ENCODE measurements around the gene CPLANE2.
A peak's percentile ranks its signal among the peaks of the same experiment; 100 is the strongest.
"Not testable (repeated sequence)": the region's sequence is repeated elsewhere in the genome, so short reads cannot be mapped to it uniquely, and the experiment has no call there.

CPLANE2 gene

GRCh38 chr1:16213544-16213943, 23.4 kb downstream of the CPLANE2 start:
- not testable (repeated sequence) for H3K9me3 ChIP-seq (replicated peaks; ENCODE audit: low read length); H3K4me3 ChIP-seq (ENCODE audit: low read length); H3K9ac ChIP-seq (ENCODE audit: low read depth, low read length); H3K4me2 ChIP-seq (ENCODE audit: low read length); H3K36me3 ChIP-seq (ENCODE audit: insufficient read depth, low read length)
- Histone ChIP-seq H3K4me1 (ENCODE audit: control insufficient read depth, insufficient read depth, low read length) (peaks cover 12% of the 10 kb centered on the region), H3K27me3 (ENCODE audit: control insufficient read depth, insufficient read depth, low read length) (peaks cover 14% of the 10 kb centered on the region)

GRCh38 chr1:16213013-16213412, 24.0 kb downstream of the CPLANE2 start:
- Histone ChIP-seq H3K4me2 (ENCODE audit: low read length) (no peak overlapping the region), H3K4me3 (ENCODE audit: low read length) (no peak overlapping the region), H3K27me3 (ENCODE audit: control insufficient read depth, insufficient read depth, low read length) (peaks cover 14% of the 10 kb centered on the region), H3K9me3 (replicated peaks; ENCODE audit: low read length) (no peaks in the 10 kb centered on the region), H3K36me3 (ENCODE audit: insufficient read depth, low read length) (no peaks in the 10 kb centered on the region), H3K9ac (ENCODE audit: low read depth, low read length) (no peak overlapping the region), H3K4me1 (ENCODE audit: control insufficient read depth, insufficient read depth, low read length) (peaks cover 12% of the 10 kb centered on the region)

DNA sequence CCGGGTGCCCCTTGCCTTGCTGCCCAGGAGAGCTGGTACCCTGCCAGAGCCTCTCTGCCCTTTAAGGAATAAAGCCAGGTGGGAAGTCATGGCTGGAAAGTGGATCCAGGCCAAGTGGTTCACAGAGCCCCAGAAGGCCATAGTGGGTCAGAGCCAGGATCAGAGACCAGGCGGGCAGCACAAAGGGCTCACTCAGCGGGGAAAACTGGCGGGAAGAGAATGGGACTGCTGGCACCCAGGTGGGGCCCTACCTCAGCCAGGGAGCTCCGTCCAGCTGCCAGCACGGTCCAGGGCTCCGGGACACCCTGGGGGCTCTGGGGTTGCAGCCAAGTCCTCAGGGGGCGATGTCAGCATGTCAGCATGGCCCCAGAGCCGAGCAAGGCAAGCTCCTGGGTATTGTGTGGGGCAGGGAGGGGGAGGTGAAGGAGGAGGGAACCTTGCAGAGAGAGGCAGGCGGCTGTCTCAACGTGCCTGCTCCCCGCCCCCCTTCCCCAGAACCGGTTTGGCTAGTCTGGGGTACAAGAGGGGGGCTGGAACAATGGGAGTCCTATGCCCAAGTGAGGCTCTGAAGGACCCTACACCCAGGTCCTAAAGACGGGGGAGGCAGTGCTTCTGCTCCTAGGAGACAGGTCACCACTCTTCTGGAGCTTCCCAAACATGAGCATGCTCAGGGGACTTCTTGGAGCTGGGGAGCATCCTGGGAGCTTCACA, 24.6 kb downstream of the CPLANE2 start, which contains the start of gene ARHGEF19:
ARHGEF19 (minus strand) TSS at position 402 of the 711 bp plus-strand sequence. CDS start 3,598 bp downstream, outside the sequence.
- Histone ChIP-seq H3K4me1 (ENCODE audit: control insufficient read depth, insufficient read depth, low read length) (peaks cover 12% of the 10 kb centered on the region), H3K4me2 (ENCODE audit: low read length) (no peak within 1 kb of the TSS), H3K9ac (ENCODE audit: low read depth, low read length) (no peak within 1 kb of the TSS), H3K27me3 (ENCODE audit: control insufficient read depth, insufficient read depth, low read length) (peaks cover 14% of the 10 kb centered on the region), H3K4me3 (ENCODE audit: low read length) (no peak within 1 kb of the TSS), H3K36me3 (ENCODE audit: insufficient read depth, low read length) (no peaks in the 10 kb centered on the region), H3K9me3 (replicated peaks; ENCODE audit: low read length) (no peaks in the 10 kb centered on the region)

GRCh38 chr1:16211824-16212223, 25.2 kb downstream of the CPLANE2 start:
- Histone ChIP-seq H3K9me3 (replicated peaks; ENCODE audit: low read length) (no peaks in the 10 kb centered on the region), H3K36me3 (ENCODE audit: insufficient read depth, low read length) (no peaks in the 10 kb centered on the region), H3K27me3 (ENCODE audit: control insufficient read depth, insufficient read depth, low read length) (peaks cover 14% of the 10 kb centered on the region), H3K4me3 (ENCODE audit: low read length) (no peak overlapping the region), H3K4me2 (ENCODE audit: low read length) (no peak overlapping the region), H3K9ac (ENCODE audit: low read depth, low read length) (no peak overlapping the region), H3K4me1 (ENCODE audit: control insufficient read depth, insufficient read depth, low read length) (peaks cover 13% of the 10 kb centered on the region)

GRCh38 chr1:16210581-16210980, 26.4 kb downstream of the CPLANE2 start:
- H3K4me1 ChIP-seq (ENCODE audit: control insufficient read depth, insufficient read depth, low read length): peaks cover 13% of the 10 kb centered on the region

GRCh38 chr1:16209847-16210407, 27.1 kb downstream of the CPLANE2 start:
- H3K9ac ChIP-seq (ENCODE audit: low read depth, low read length): no peak overlapping the region
- H3K4me3 ChIP-seq (ENCODE audit: low read length): no peak overlapping the region
- H3K9me3 ChIP-seq (replicated peaks; ENCODE audit: low read length): no peaks in the 10 kb centered on the region
- H3K36me3 ChIP-seq (ENCODE audit: insufficient read depth, low read length): no peaks in the 10 kb centered on the region
- H3K4me1 ChIP-seq (ENCODE audit: control insufficient read depth, insufficient read depth, low read length): peaks cover 13% of the 10 kb centered on the region
- H3K27me3 ChIP-seq (ENCODE audit: control insufficient read depth, insufficient read depth, low read length): peaks cover 14% of the 10 kb centered on the region
- no peak overlapping the region for H3K4me2 ChIP-seq (ENCODE audit: low read length)

More at GRCh38 chr1:16210581-16210980, 26.4 kb downstream of the CPLANE2 start:
- Histone ChIP-seq H3K27me3 (ENCODE audit: control insufficient read depth, insufficient read depth, low read length) (peaks cover 14% of the 10 kb centered on the region), H3K36me3 (ENCODE audit: insufficient read depth, low read length) (no peaks in the 10 kb centered on the region), H3K9ac (ENCODE audit: low read depth, low read length) (no peak overlapping the region), H3K4me2 (ENCODE audit: low read length) (no peak overlapping the region), H3K4me3 (ENCODE audit: low read length) (no peak overlapping the region), H3K9me3 (replicated peaks; ENCODE audit: low read length) (no peaks in the 10 kb centered on the region)

DNA sequence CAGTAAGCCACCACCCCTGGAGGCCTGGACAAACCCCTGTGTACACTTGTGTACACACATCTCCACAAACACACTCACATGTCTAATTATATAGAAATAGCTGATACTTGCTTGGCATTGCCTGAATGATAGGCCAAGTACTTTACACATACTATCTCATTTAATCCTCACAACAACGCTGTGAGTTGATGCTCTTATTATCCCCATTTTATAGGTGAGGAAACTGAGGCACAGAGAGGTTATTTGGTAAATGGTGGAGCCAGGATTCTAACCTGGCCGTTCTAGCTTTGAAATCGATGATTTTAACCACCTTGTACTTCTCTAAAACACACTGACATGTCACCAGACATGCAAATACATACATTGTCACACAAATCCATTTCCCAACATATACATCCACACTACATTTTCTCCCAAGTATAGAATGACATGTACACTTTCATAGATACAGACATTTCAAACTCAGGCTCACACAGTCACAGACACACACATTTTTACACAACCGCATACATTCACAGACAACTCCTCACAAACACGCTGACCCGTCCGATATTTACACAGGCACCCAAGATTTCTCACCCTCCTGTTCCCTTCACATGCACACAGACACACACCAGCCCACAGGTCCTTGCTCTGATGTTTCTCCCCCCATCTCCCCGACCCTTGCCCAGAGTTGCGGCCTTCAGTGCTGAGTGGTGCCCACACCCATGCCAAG, 27.7 kb downstream of the CPLANE2 start:
- Histone ChIP-seq H3K9ac (ENCODE audit: low read depth, low read length) (no peak overlapping the region), H3K4me2 (ENCODE audit: low read length) (no peak overlapping the region), H3K9me3 (replicated peaks; ENCODE audit: low read length) (no peaks in the 10 kb centered on the region), H3K27me3 (ENCODE audit: control insufficient read depth, insufficient read depth, low read length) (peaks cover 14% of the 10 kb centered on the region), H3K36me3 (ENCODE audit: insufficient read depth, low read length) (no peaks in the 10 kb centered on the region), H3K4me1 (ENCODE audit: control insufficient read depth, insufficient read depth, low read length) (peaks cover 13% of the 10 kb centered on the region), H3K4me3 (ENCODE audit: low read length) (no peak overlapping the region)

GRCh38 chr1:16208270-16208987, 28.6 kb downstream of the CPLANE2 start:
- peaks cover 13% of the 10 kb centered on the region for H3K4me1 ChIP-seq (ENCODE audit: control insufficient read depth, insufficient read depth, low read length)
- H3K4me3 ChIP-seq (ENCODE audit: low read length): no peak overlapping the region
- H3K27me3 ChIP-seq (ENCODE audit: control insufficient read depth, insufficient read depth, low read length): peaks cover 14% of the 10 kb centered on the region
- no peak overlapping the region for H3K4me2 ChIP-seq (ENCODE audit: low read length)
- no peaks in the 10 kb centered on the region for H3K36me3 ChIP-seq (ENCODE audit: insufficient read depth, low read length)
- no peaks in the 10 kb centered on the region for H3K9me3 ChIP-seq (replicated peaks; ENCODE audit: low read length)
- no peak overlapping the region for H3K9ac ChIP-seq (ENCODE audit: low read depth, low read length)

GRCh38 chr1:16207318-16208269, 29.4 kb downstream of the CPLANE2 start:
- Histone ChIP-seq H3K9me3 (replicated peaks; ENCODE audit: low read length) (no peaks in the 10 kb centered on the region), H3K4me2 (ENCODE audit: low read length) (peak overlapping the region; percentile 78), H3K36me3 (ENCODE audit: insufficient read depth, low read length) (no peaks in the 10 kb centered on the region), H3K9ac (ENCODE audit: low read depth, low read length) (peak overlapping the region; percentile 64), H3K4me3 (ENCODE audit: low read length) (peak overlapping the region; percentile 65), H3K4me1 (ENCODE audit: control insufficient read depth, insufficient read depth, low read length) (peaks cover 13% of the 10 kb centered on the region), H3K27me3 (ENCODE audit: control insufficient read depth, insufficient read depth, low read length) (peaks cover 9% of the 10 kb centered on the region)

DNA sequence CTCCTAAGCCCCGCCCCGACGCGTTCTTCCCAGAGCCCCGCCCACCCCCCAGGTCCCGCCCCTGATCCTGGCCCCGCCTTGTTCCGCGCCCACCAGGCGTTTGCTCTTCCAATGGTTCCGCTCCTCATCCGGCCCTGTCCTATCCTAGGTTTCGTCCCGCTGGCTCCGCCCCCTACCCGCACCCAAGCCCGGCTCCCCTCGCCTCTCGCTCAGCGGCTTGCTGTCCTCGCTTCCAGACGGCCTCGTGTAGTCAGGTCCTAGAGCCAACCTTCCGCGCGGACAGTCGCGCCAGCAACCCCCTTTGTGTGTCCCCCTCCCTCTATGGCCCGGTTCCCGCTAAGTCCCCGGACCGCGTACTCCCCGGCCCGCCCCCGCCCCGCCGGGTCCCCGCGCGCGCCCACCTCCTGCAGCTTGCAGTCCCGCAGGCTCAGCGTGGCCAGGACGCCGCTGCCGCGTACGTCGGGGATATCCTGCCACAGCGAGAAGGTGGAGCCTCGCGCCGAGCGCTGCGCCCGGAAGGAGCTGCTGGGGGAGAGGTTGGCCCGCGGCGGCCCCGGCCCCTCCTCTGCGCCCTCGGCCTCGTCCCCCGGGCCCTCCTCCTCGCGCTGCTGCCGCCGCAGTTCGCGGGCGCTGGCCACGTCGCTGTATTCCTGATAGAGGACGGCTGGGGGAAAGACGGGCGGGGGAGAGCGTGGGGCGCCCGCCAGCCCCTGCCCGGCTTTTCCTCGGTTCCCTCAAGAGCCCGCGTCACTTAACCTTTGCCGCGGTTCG, 30.3 kb downstream of the CPLANE2 start:
- Histone ChIP-seq H3K9me3 (replicated peaks; ENCODE audit: low read length) (no peaks in the 10 kb centered on the region), H3K4me3 (ENCODE audit: low read length) (peak overlapping the region; percentile 72), H3K9ac (ENCODE audit: low read depth, low read length) (peak overlapping the region; percentile 74), H3K4me1 (ENCODE audit: control insufficient read depth, insufficient read depth, low read length) (peaks cover 13% of the 10 kb centered on the region), H3K4me2 (ENCODE audit: low read length) (peak overlapping the region; percentile 89), H3K36me3 (ENCODE audit: insufficient read depth, low read length) (no peaks in the 10 kb centered on the region), H3K27me3 (ENCODE audit: control insufficient read depth, insufficient read depth, low read length) (peaks cover under 1% of the 10 kb centered on the region)
